Endothelial cell of umbilical vein (primary cell): ENCODE results near the gene AK4. TPM values are rescaled to one million over a fixed set of nuclear protein-coding genes. Genes with fewer than 3 reads are reported as not detected.

Source experiments
- BruUV-seq: library from RNA; stranded (reverse); fragments of 400-500 nt; replicated peaks from 2 replicates; lab custom pipeline; 2021; lab: Mats Ljungman, UMichigan
- CTCF ChIA-PET: fragments of 300-600, 350-600 bp; sonication (Branson Sonifier 250); formaldehyde crosslinking; loops from one replicate; lab custom pipeline; 2021; ENCODE audit warnings: antibody characterized with exemption, inconsistent platforms; lab: Charles Lee
- POLR2A ChIA-PET: fragments of 300-600, 350-600 bp; sonication (Branson Sonifier 250); formaldehyde crosslinking; loops from one replicate; lab custom pipeline; 2021; ENCODE audit warnings: antibody characterized with exemption, inconsistent platforms; lab: Charles Lee
- DNase-seq: peaks from one replicate; pipeline ENCODE4 v3.0.0-alpha.2; 2011; ENCODE audit warnings: low read depth, low spot score
- FAIRE-seq: peaks from 2 replicates; lab custom pipeline; 2011; peaks lifted over from hg19 to GRCh38; lab: Jason Lieb, UNC
- H2AFZ ChIP-seq: 2 replicates; pipeline ENCODE4 v1.6.0; 2012; ENCODE audit warnings: low read depth, low read length, control low read depth, inconsistent platforms
- H3K27ac ChIP-seq: 2 replicates; pipeline ENCODE4 v1.5.1; 2011; ENCODE audit warnings: low read depth, mild to moderate bottlenecking, control low read depth, low read length, moderate library complexity; ENCODE audit not compliant: insufficient read depth
- H3K27me3 ChIP-seq, 2 experiments: 2 replicates each; pipeline versions ENCODE4 v1.6.0 to v1.6.1; 2011; ENCODE audit warnings: low read length in 2 of 2, mixed read lengths in 1 of 2; ENCODE audit not compliant: control insufficient read depth in 2 of 2, insufficient read depth in 2 of 2
- H3K36me3 ChIP-seq, 2 experiments: 2 replicates in 1 of 2; 3 replicates in 1 of 2; pipeline ENCODE4 v1.5.1; 2011; ENCODE audit warnings: low read length in 2 of 2, mild to moderate bottlenecking in 1 of 2, moderate library complexity in 1 of 2; ENCODE audit not compliant: control insufficient read depth in 2 of 2, insufficient read depth in 2 of 2; ENCODE audit errors: extremely low read depth in 1 of 2
- H3K4me1 ChIP-seq: 3 replicates; pipeline ENCODE4 v1.5.1; 2011; ENCODE audit warnings: mild to moderate bottlenecking, low read length; ENCODE audit not compliant: control insufficient read depth, insufficient read depth; ENCODE audit errors: extremely low read depth
- H3K4me2 ChIP-seq: 2 replicates; pipeline ENCODE4 v1.6.1; 2011; ENCODE audit warnings: low read length, control low read depth, mixed read lengths; ENCODE audit not compliant: insufficient read depth
- H3K4me3 ChIP-seq, 3 experiments: fragments of 200-600 bp in 1 of 3; sonication (generic), shearing (Covaris generic) in 1 of 3; replicated peaks in 1 of 3; 2 replicates each; pipeline ENCODE4 v1.5.1; 2011 to 2016; ENCODE audit warnings: control low read depth in 3 of 3, low read length in 3 of 3, mild to moderate bottlenecking in 2 of 3, inconsistent platforms in 1 of 3, low read depth in 1 of 3, moderate library complexity in 1 of 3; ENCODE audit not compliant: insufficient read depth in 1 of 3
- H3K79me2 ChIP-seq: 2 replicates; pipeline ENCODE4 v1.6.0; 2012; ENCODE audit warnings: low read length, inconsistent platforms; ENCODE audit not compliant: control insufficient read depth, insufficient read depth
- H3K9ac ChIP-seq: replicated peaks from 2 replicates; pipeline ENCODE3; 2011; ENCODE audit warnings: low read length, control low read depth; ENCODE audit not compliant: insufficient read depth; ENCODE audit errors: extremely low read depth
- H3K9me1 ChIP-seq: replicated peaks from 3 replicates; pipeline ENCODE4 v1.6.0; 2011; ENCODE audit warnings: mild to moderate bottlenecking, low read length; ENCODE audit not compliant: control insufficient read depth, insufficient read depth; ENCODE audit errors: extremely low read depth
- H3K9me3 ChIP-seq: replicated peaks from 2 replicates; pipeline ENCODE4 v1.5.1; 2012; ENCODE audit warnings: low read length, inconsistent platforms; ENCODE audit not compliant: control insufficient read depth, insufficient read depth
- H4K20me1 ChIP-seq: replicated peaks from 2 replicates; pipeline ENCODE3; 2011; ENCODE audit warnings: mild to moderate bottlenecking, low read length; ENCODE audit not compliant: control insufficient read depth, insufficient read depth; ENCODE audit errors: extremely low read depth
- EZH2 ChIP-seq: IDR thresholded peaks from 2 replicates; pipeline ENCODE4 v1.6.1; 2012; ENCODE audit warnings: borderline replicate concordance, low read depth, mild to moderate bottlenecking, moderate library complexity, low read length, inconsistent platforms; ENCODE audit not compliant: severe bottlenecking
- FOS ChIP-seq: IDR thresholded peaks from 2 replicates; pipeline ENCODE4 v1.6.1; 2011; ENCODE audit warnings: mild to moderate bottlenecking, low read length, moderate library complexity, borderline replicate concordance; ENCODE audit not compliant: insufficient read depth
- GATA2 ChIP-seq: IDR thresholded peaks from 2 replicates; pipeline ENCODE4 v1.7.0; 2011; ENCODE audit warnings: low read depth, mild to moderate bottlenecking, moderate library complexity, mixed read lengths, low read length; ENCODE audit not compliant: insufficient read length, insufficient read depth
- JUN ChIP-seq: IDR thresholded peaks from 2 replicates; pipeline ENCODE4 v1.6.1; 2011; ENCODE audit warnings: borderline replicate concordance, low read depth; ENCODE audit not compliant: insufficient read length, insufficient read depth
- MYC ChIP-seq: IDR thresholded peaks from one replicate; pipeline ENCODE4 v1.6.1; 2011; ENCODE audit warnings: mild to moderate bottlenecking, low read depth, low read length
- POLR2A ChIP-seq: IDR thresholded peaks from 2 replicates; pipeline ENCODE4 v1.6.1; 2012; ENCODE audit warnings: low read depth, mild to moderate bottlenecking, control low read depth, low read length
- POLR2AphosphoS5 ChIP-seq: IDR thresholded peaks from 2 replicates; pipeline ENCODE4 v1.6.1; 2012; ENCODE audit warnings: low read depth, mild to moderate bottlenecking, control low read depth, low read length, moderate library complexity; ENCODE audit not compliant: insufficient read depth
- dilution Hi-C: fragments of 300-500 bp; cut with MboI; formaldehyde crosslinking; loops from one replicate; pipeline ENCODE4 v1.15.0; 2019; ENCODE audit warnings: low sequenced_read_pairs; ENCODE audit not compliant: extremely low pct_ligation_motif_present
- intact Hi-C: fragments of 100-400 bp; cut with micrococcal nuclease; formaldehyde crosslinking; loops from one replicate; pipeline ENCODE4 v1.10.0; 2022
- polyA plus RNA-seq, 4 experiments: library from polyadenylated mRNA; depleted of rRNA in 3 of 4; stranded (reverse) in 3 of 4; unstranded in 1 of 4; fragments of >200 nt; gene quantifications; 2 replicates each; pipeline versions ENCODE4 v1.2.1 to v1.2.3, GENCODE V29; 2011 to 2012; ENCODE audit warnings: missing spikeins in 1 of 4
- total RNA-seq: library from RNA; stranded (reverse); gene quantifications from 2 replicates; pipeline ENCODE4 v1.2.3, GENCODE V29; 2021
- TF ChIP-seq, protein P1 (sequence below): IDR thresholded peaks from 2 replicates; pipeline ENCODE4 v1.6.1; 2011; ENCODE audit not compliant: insufficient read depth, insufficient read length
- TF ChIP-seq, protein P2 (sequence below), 2 donors: IDR thresholded peaks; 1 replicate in 1 of 2; 2 replicates in 1 of 2; pipeline ENCODE4 v1.5.1; 2011; ENCODE audit warnings: low read length in 2 of 2, mild to moderate bottlenecking in 2 of 2, moderate library complexity in 2 of 2, control low read depth in 1 of 2, inconsistent platforms in 1 of 2, low read depth in 1 of 2; ENCODE audit not compliant: insufficient read depth in 1 of 2; ENCODE audit errors: extremely low read depth in 1 of 2

AK4 gene
- total and polyA plus RNA-seq, 2 donors (not counting 3 experiments of a cell fraction or from before 2014, with no cell fraction given): 2.2 to 5.6 TPM

GRCh38 chr1:65193129-65193695, 45.2 kb downstream of the AK4 start:
- no peak overlapping the region for H3K4me2 ChIP-seq
- H3K9me1 ChIP-seq: no peaks in the 10 kb centered on the region
- H3K9ac ChIP-seq: no peak overlapping the region
- no TSS peak for BruUV-seq
- DNase-seq: no peak
- FAIRE-seq: no peak
- no peak overlapping the region for H2AFZ ChIP-seq
- CTCF ChIA-PET: no interaction called here
- H3K4me1 ChIP-seq: no peaks in the 10 kb centered on the region
- no peaks in the 10 kb centered on the region for H3K36me3 ChIP-seq
- dilution Hi-C loops: no loop called here
- no peaks in the 10 kb centered on the region for H3K27me3 ChIP-seq
- no peak overlapping the region for H3K4me3 ChIP-seq
- no peaks in the 10 kb centered on the region for H4K20me1 ChIP-seq
- no peak overlapping the region for H3K27ac ChIP-seq
- intact Hi-C loops: no loop called here
- POLR2A ChIA-PET: no interaction called here
- H3K79me2 ChIP-seq: no peaks in the 10 kb centered on the region
- TF ChIP-seq JUN (no peak), MYC (no peak), POLR2A (no peak), EZH2 (no peak), POLR2AphosphoS5 (no peak), FOS (no peak), GATA2 (no peak)
- TF ChIP-seq, protein P1, sequence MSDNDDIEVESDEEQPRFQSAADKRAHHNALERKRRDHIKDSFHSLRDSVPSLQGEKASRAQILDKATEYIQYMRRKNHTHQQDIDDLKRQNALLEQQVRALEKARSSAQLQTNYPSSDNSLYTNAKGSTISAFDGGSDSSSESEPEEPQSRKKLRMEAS: no peak
- TF ChIP-seq, protein P2, sequence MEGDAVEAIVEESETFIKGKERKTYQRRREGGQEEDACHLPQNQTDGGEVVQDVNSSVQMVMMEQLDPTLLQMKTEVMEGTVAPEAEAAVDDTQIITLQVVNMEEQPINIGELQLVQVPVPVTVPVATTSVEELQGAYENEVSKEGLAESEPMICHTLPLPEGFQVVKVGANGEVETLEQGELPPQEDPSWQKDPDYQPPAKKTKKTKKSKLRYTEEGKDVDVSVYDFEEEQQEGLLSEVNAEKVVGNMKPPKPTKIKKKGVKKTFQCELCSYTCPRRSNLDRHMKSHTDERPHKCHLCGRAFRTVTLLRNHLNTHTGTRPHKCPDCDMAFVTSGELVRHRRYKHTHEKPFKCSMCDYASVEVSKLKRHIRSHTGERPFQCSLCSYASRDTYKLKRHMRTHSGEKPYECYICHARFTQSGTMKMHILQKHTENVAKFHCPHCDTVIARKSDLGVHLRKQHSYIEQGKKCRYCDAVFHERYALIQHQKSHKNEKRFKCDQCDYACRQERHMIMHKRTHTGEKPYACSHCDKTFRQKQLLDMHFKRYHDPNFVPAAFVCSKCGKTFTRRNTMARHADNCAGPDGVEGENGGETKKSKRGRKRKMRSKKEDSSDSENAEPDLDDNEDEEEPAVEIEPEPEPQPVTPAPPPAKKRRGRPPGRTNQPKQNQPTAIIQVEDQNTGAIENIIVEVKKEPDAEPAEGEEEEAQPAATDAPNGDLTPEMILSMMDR (IDR thresholded peaks at IDR 0.05; ENCODE audit: extremely low read depth in 1 of 2, insufficient read depth in 1 of 2, low read depth in 1 of 2, low read length in 2 of 2): no peak
- no peaks in the 10 kb centered on the region for H3K9me3 ChIP-seq
